GM13977 (cell line): Measurements from ENCODE around the gene SHH.

Experiments
- DNase-seq: peaks from one replicate; pipeline ENCODE4 v3.0.0; 2012; ENCODE audit warnings: low spot score
- in situ Hi-C: fragments of 300-500 bp; cut with MboI; formaldehyde crosslinking; loops from one replicate; pipeline ENCODE4 v1.12.0; 2022; ENCODE audit warnings: low sequenced_read_pairs, low pct_unique_long_range_greater_than_20kb, mixed read lengths, inconsistent platforms; ENCODE audit not compliant: unreplicated experiment
- TF ChIP-seq, protein P1 (sequence below): IDR thresholded peaks from 2 replicates; pipeline ENCODE4 v1.5.1; 2012; ENCODE audit warnings: mild to moderate bottlenecking, control low read depth; ENCODE audit not compliant: insufficient read depth; ENCODE audit errors: extremely low read depth, missing control alignments

Gene SHH

GRCh38 chr7:155808549-155809331, 3.5 kb downstream of the SHH start:
- TF ChIP-seq, protein P1, sequence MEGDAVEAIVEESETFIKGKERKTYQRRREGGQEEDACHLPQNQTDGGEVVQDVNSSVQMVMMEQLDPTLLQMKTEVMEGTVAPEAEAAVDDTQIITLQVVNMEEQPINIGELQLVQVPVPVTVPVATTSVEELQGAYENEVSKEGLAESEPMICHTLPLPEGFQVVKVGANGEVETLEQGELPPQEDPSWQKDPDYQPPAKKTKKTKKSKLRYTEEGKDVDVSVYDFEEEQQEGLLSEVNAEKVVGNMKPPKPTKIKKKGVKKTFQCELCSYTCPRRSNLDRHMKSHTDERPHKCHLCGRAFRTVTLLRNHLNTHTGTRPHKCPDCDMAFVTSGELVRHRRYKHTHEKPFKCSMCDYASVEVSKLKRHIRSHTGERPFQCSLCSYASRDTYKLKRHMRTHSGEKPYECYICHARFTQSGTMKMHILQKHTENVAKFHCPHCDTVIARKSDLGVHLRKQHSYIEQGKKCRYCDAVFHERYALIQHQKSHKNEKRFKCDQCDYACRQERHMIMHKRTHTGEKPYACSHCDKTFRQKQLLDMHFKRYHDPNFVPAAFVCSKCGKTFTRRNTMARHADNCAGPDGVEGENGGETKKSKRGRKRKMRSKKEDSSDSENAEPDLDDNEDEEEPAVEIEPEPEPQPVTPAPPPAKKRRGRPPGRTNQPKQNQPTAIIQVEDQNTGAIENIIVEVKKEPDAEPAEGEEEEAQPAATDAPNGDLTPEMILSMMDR = no peak
- in situ Hi-C loops = loop anchor here (10.0 to 25.0 kb wide), 2 partner anchors 654 to 1026 kb away; no protein-coding TSS in a partner anchor
- DNase-seq = no peak

GRCh38 chr7:155807789-155808548, 4.3 kb downstream of the SHH start:
- DNase-seq = no peak
- in situ Hi-C loops = loop anchor here (10.0 to 25.0 kb wide), 2 partner anchors 654 to 1027 kb away; no protein-coding TSS in a partner anchor
- TF ChIP-seq, protein P1 = no peak

- DNase-seq = no peak
- TF ChIP-seq, protein P1 = no peak
- in situ Hi-C loops = loop anchor here (10.0 to 25.0 kb wide), 2 partner anchors 655 to 1028 kb away; no protein-coding TSS in a partner anchor
Observed at GRCh38 chr7:155807065-155807671, 5.1 kb downstream of the SHH start.

- no peak for DNase-seq
- TF ChIP-seq, protein P1 = no peak
- in situ Hi-C loops = loop anchor here (10.0 to 25.0 kb wide), 2 partner anchors 656 to 1029 kb away; no protein-coding TSS in a partner anchor
Observed at GRCh38 chr7:155806096-155806871, 6.0 kb downstream of the SHH start.

- DNase-seq = no peak
- TF ChIP-seq, protein P1 = no peak
- in situ Hi-C loops = loop anchor here (10.0 to 25.0 kb wide), 2 partner anchors 657 to 1029 kb away; no protein-coding TSS in a partner anchor
Observed at GRCh38 chr7:155805826-155806095, 6.5 kb downstream of the SHH start.
